Ishikawa (cell line): ENCODE data around the gene CTNND2.

ENCODE experiments used
- CREB1 ChIP-seq: IDR thresholded peaks from 2 replicates; pipeline ENCODE4 v1.6.1; 2012; ENCODE audit warnings: low read depth
- EGR1 ChIP-seq: IDR thresholded peaks from 2 replicates; pipeline ENCODE4 v1.6.1; 2012
- EP300 ChIP-seq: IDR thresholded peaks from 2 replicates; pipeline ENCODE4 v1.6.1; 2012; ENCODE audit warnings: borderline replicate concordance
- RAD21 ChIP-seq: IDR thresholded peaks from 2 replicates; pipeline ENCODE4 v1.6.1; 2012; ENCODE audit warnings: low read depth
- TAF1 ChIP-seq: IDR thresholded peaks from 2 replicates; pipeline ENCODE4 v1.6.1; 2012; ENCODE audit warnings: low read depth, mild to moderate bottlenecking
- YY1 ChIP-seq: IDR thresholded peaks from 2 replicates; pipeline ENCODE4 v1.6.1; 2012; ENCODE audit warnings: low read depth
- TF ChIP-seq, protein P1 (sequence below): IDR thresholded peaks from 2 replicates; pipeline ENCODE4 v1.6.1; 2012; ENCODE audit warnings: low read depth, mild to moderate bottlenecking

DNA sequence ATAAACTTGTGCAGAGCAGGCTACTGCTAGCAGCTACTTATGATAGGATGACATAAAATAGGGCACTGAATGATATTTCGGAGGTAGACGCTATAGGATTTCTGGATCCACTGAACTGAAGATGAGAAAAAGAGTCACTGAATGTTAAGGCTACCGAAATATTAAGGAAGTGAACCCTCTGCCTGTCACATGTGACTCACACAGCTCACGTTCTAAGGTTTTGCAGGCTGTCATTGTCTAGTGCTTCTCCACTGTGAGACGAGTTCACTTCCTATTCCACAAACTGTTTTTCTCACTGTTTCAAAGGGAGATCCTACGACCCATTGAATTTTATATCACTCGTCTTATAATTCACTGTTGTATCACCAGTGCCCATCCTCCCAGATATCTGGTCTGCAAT lies 100.8 kb downstream of the CTNND2 start:
- TF ChIP-seq CREB1 (no peak), EP300 (no peak), EGR1 (no peak), RAD21 (no peak), YY1 (no peak), TAF1 (no peak)
- TF ChIP-seq, protein P1, sequence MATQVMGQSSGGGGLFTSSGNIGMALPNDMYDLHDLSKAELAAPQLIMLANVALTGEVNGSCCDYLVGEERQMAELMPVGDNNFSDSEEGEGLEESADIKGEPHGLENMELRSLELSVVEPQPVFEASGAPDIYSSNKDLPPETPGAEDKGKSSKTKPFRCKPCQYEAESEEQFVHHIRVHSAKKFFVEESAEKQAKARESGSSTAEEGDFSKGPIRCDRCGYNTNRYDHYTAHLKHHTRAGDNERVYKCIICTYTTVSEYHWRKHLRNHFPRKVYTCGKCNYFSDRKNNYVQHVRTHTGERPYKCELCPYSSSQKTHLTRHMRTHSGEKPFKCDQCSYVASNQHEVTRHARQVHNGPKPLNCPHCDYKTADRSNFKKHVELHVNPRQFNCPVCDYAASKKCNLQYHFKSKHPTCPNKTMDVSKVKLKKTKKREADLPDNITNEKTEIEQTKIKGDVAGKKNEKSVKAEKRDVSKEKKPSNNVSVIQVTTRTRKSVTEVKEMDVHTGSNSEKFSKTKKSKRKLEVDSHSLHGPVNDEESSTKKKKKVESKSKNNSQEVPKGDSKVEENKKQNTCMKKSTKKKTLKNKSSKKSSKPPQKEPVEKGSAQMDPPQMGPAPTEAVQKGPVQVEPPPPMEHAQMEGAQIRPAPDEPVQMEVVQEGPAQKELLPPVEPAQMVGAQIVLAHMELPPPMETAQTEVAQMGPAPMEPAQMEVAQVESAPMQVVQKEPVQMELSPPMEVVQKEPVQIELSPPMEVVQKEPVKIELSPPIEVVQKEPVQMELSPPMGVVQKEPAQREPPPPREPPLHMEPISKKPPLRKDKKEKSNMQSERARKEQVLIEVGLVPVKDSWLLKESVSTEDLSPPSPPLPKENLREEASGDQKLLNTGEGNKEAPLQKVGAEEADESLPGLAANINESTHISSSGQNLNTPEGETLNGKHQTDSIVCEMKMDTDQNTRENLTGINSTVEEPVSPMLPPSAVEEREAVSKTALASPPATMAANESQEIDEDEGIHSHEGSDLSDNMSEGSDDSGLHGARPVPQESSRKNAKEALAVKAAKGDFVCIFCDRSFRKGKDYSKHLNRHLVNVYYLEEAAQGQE = no peak
